ES-I3 (cell line): ENCODE measurements around the gene AK4.

Experiments
- H3K36me3 ChIP-seq: 2 replicates; pipeline ENCODE4 v1.6.1; 2013; ENCODE audit warnings: mild to moderate bottlenecking, low read length, control low read depth, moderate library complexity; ENCODE audit not compliant: insufficient read depth
- H3K4me1 ChIP-seq: 2 replicates; pipeline ENCODE4 v1.6.1; 2013; ENCODE audit warnings: mild to moderate bottlenecking, control low read depth, low read length; ENCODE audit not compliant: insufficient read depth
- H3K9ac ChIP-seq: 2 replicates; pipeline ENCODE4 v1.6.1; 2013; ENCODE audit warnings: low read depth, mild to moderate bottlenecking, low read length, moderate library complexity
- H3K9me3 ChIP-seq: 2 replicates; pipeline ENCODE4 v1.6.1; 2013; ENCODE audit warnings: mild to moderate bottlenecking, low read length, moderate library complexity; ENCODE audit not compliant: control insufficient read depth, insufficient read depth

Gene AK4

DNA sequence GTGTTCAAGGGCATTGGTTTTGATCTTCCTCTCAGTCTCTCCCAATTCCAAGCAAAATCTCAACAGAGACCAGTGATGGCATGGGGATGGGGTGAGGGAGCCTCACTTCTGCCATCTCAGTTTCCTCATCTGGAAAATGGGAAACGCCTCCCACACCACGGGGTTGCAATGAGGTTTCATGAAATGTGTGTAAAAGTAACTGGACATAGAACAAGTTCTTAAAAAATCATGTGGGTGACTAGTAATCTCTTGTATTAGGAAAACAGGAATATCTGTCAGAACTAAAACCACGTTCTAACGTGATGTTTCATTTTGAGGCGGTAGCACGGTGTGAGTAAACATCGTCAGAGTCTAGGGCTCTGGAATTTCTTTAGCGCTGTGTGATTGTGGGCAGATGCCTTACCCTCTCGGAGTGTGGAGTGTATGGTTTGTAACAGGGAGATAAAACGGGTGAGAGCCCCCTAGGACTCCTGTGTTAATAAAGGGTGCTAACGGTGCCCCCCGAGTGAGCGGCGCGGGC lies 105.9 kb downstream of the AK4 start:
- Histone ChIP-seq H3K36me3 (no peaks in the 10 kb centered on the region), H3K4me1 (no peaks in the 10 kb centered on the region), H3K9me3 (no peaks in the 10 kb centered on the region), H3K9ac (peak overlapping the region; percentile 64)

DNA sequence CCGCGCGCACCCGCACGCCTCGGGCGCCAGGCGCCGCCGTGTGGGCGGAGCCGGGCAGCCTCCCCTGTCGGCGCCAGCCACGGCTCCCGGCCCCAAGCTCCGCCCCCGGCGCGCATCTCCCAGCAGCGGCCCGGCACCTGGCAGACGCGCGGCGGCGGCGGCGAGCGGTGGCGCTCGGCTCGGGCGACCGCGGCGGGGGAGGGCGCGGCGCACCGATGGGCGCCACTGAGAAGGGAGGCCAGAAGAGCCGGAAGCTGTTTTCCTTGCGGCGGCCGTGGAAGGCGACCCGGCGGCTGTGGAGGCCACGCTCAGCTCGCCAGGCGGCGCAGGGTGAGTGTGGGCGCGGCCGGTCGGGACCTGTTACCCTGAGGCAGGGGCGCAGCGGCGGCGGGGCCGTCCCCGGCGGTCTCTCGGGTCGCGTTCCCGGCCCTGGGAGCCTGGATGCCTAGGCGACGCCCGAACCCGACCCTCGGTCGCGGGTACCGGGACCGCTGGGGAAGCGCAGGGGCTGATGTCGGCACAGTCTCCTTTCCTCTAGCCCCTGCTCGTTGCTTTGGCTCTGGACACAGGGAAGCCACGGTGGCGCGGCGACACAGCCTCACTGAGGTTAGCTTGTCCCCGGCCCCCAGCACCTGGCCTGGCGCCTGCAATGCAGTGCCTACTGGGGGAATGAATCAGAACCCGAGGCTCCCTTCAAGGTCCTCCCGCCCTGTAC lies 106.5 kb downstream of the AK4 start:
- Histone ChIP-seq H3K9me3 (no peaks in the 10 kb centered on the region), H3K9ac (peak overlapping the region; percentile 64)

DNA sequence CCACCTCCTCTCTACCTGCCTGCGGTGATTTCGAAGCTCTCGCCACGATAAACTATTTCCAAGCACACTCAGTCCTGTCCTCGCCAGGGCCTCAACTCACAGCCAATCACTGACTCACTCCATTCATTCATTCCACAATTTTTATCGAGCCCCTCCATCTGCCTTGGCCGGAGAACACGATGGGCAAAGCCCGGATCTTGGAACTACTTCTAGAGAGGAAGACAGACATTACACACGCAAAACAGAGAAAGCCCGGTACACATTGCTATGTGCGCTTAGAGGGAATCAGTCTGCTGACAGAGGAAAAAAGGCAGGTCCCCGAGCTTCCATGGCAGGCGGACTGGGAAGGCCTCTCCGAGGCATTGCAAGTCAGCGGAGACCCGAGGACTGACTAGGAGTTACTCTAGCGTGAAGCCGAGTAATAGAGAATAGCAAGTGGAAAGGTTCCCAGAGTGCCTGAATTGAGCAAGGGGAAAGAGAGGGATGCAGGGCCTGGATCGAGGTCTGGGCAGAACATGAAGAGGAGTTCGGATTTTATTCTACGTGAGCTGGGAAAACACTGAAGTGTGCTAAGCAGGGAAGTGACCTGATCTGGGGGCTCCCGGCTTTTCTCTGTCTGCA lies 107.1 kb downstream of the AK4 start:
- Histone ChIP-seq H3K4me1 (0 out of 2 replicates have a peak, but pooled peaks cover under 1% of the 10 kb centered on the region), H3K9me3 (no peaks in the 10 kb centered on the region), H3K9ac (peak overlapping the region; percentile 64), H3K36me3 (no peaks in the 10 kb centered on the region)

More for the DNA sequence above, 106.5 kb downstream of the AK4 start:
- no peaks in the 10 kb centered on the region for H3K36me3 ChIP-seq
- no peaks in the 10 kb centered on the region for H3K4me1 ChIP-seq

GRCh38 chr1:65255656-65256050 lies 107.7 kb downstream of the AK4 start:
- Histone ChIP-seq H3K36me3 (no peaks in the 10 kb centered on the region), H3K4me1 (peaks cover 6% of the 10 kb centered on the region; the same call in 1 of the 2 replicates), H3K9ac (peak overlapping the region; percentile 64; the same call in 1 of the 2 replicates), H3K9me3 (no peaks in the 10 kb centered on the region)

DNA sequence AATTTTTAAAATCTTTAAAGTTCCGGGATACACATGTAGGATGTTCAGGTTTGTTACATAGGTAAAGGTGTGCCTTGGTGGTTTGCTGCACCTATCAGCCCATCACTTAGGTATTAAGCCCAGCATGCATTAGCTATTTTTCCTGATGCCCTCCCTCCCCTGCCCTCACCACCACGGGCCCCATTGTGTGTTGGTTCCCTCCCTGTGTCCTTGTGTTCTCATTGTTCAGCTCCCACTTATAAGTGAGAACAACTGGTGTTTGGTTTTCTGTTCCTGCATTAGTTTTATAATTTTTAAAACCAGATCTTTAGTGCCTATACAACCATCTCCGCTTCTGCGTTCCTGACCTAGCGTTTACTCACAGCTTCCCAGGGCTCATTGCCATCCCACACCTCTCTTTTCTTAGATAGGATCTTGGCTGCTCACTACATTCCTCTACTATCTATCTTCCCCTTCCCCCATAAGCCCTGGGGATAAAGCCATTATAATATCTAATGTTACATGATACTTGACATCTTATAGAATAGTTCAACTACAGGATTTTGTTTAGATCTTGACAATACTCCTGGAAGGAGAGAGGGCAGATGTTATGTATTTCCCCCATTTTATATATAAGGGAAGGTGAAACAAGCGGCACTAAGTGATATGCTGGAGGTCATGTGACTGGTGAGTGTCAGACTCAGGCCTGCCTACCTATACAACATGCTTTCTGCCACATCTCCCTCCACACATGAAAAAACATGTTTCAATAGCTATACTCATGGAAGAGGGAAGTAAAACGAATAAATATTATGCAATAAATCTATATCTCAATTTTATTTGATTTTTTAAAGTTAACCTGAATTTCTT lies 109.1 kb downstream of the AK4 start:
- no peaks in the 10 kb centered on the region for H3K36me3 ChIP-seq
- H3K9me3 ChIP-seq: no peaks in the 10 kb centered on the region
- H3K9ac ChIP-seq: no peak overlapping the region
- peaks cover 9% of the 10 kb centered on the region; the same call in 1 of the 2 replicates for H3K4me1 ChIP-seq

DNA sequence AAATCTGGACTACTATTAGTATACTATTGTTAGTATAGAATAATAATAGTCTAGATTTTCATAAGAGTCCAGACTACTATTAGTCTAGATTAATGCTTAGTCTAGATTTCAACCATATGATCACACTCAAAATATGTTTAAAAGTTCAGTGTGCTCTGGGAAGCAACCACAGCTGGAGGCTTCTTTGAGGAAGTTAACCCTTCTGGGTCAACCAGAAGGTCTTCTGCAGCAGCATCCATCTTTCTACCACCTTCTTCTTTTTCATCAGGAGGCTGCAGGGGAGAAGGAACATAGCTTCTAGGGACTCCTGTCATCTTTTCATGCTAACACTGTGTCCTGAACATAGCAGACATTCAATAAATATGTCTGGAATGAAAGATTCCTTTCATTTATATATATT lies 110.1 kb downstream of the AK4 start:
- H3K4me1 ChIP-seq: peaks cover 9% of the 10 kb centered on the region; the same call in 1 of the 2 replicates
- no peak overlapping the region for H3K9ac ChIP-seq
- H3K36me3 ChIP-seq: no peaks in the 10 kb centered on the region
- no peaks in the 10 kb centered on the region for H3K9me3 ChIP-seq

- H3K9me3 ChIP-seq: no peaks in the 10 kb centered on the region
- H3K36me3 ChIP-seq: no peaks in the 10 kb centered on the region
- H3K9ac ChIP-seq: no peak overlapping the region
- peaks cover 13% of the 10 kb centered on the region; the same call in 1 of the 2 replicates for H3K4me1 ChIP-seq
Measured at GRCh38 chr1:65259816-65260215, 111.8 kb downstream of the AK4 start.

GRCh38 chr1:65260851-65261473 lies 113.0 kb downstream of the AK4 start:
- Histone ChIP-seq H3K36me3 (no peaks in the 10 kb centered on the region), H3K4me1 (peaks cover 13% of the 10 kb centered on the region; the same call in 1 of the 2 replicates), H3K9ac (no peak overlapping the region), H3K9me3 (no peaks in the 10 kb centered on the region)

GRCh38 chr1:65263286-65263685 lies 115.3 kb downstream of the AK4 start:
- Histone ChIP-seq H3K36me3 (no peaks in the 10 kb centered on the region), H3K9me3 (no peaks in the 10 kb centered on the region), H3K9ac (no peak overlapping the region), H3K4me1 (peaks cover 16% of the 10 kb centered on the region; the same call in 1 of the 2 replicates)

- H3K36me3 ChIP-seq: no peaks in the 10 kb centered on the region
- H3K9ac ChIP-seq: peak overlapping the region; percentile 41
- H3K9me3 ChIP-seq: no peaks in the 10 kb centered on the region
- peaks cover 16% of the 10 kb centered on the region; the same call in 1 of the 2 replicates for H3K4me1 ChIP-seq
Measured at GRCh38 chr1:65264197-65264929, 116.4 kb downstream of the AK4 start.

- H3K9ac ChIP-seq: peak overlapping the region; percentile 76
Measured at GRCh38 chr1:65265296-65265650, 117.3 kb downstream of the AK4 start.

GRCh38 chr1:65265651-65266351 lies 117.8 kb downstream of the AK4 start:
- no peaks in the 10 kb centered on the region for H3K9me3 ChIP-seq
- peak overlapping the region; percentile 76 for H3K9ac ChIP-seq
- H3K36me3 ChIP-seq: no peaks in the 10 kb centered on the region
- peaks cover 9% of the 10 kb centered on the region; the same call in 1 of the 2 replicates for H3K4me1 ChIP-seq

More at GRCh38 chr1:65265296-65265650, 117.3 kb downstream of the AK4 start:
- Histone ChIP-seq H3K4me1 (peaks cover 14% of the 10 kb centered on the region; the same call in 1 of the 2 replicates), H3K9me3 (no peaks in the 10 kb centered on the region), H3K36me3 (no peaks in the 10 kb centered on the region)

GRCh38 chr1:65266476-65266875 lies 118.5 kb downstream of the AK4 start:
- Histone ChIP-seq H3K9ac (peak overlapping the region; percentile 76; the same call in 1 of the 2 replicates), H3K4me1 (peaks cover 6% of the 10 kb centered on the region; the same call in 1 of the 2 replicates), H3K9me3 (no peaks in the 10 kb centered on the region), H3K36me3 (no peaks in the 10 kb centered on the region)
